Stomach smooth muscle (tissue), 2 donors: ENCODE results near the gene ZNF483.
"Not testable (repeated sequence)": the region's sequence is repeated elsewhere in the genome, so short reads cannot be mapped to it uniquely, and the experiment has no call there.

Experiments
- H3K27ac ChIP-seq: one replicate; pipeline ENCODE4 v1.7.0; 2013; ENCODE audit warnings: mild to moderate bottlenecking, low read length, inconsistent platforms
- H3K27me3 ChIP-seq, 2 donors: one replicate each; pipeline ENCODE4 v1.7.0; 2013; ENCODE audit warnings: low read length in 2 of 2; ENCODE audit not compliant: insufficient read depth in 2 of 2, control insufficient read depth in 1 of 2
- H3K36me3 ChIP-seq, 2 donors: one replicate each; pipeline ENCODE4 v1.7.0; 2013; ENCODE audit warnings: low read length in 2 of 2; ENCODE audit not compliant: control insufficient read depth in 2 of 2, insufficient read depth in 2 of 2
- H3K4me1 ChIP-seq: one replicate; pipeline ENCODE4 v1.7.0; 2013; ENCODE audit warnings: low read length; ENCODE audit not compliant: control insufficient read depth, insufficient read depth
- H3K4me3 ChIP-seq, 2 donors: one replicate each; pipeline ENCODE4 v1.7.0; 2013; ENCODE audit warnings: low read length in 2 of 2
- H3K9ac ChIP-seq, 2 donors: one replicate each; pipeline ENCODE4 v1.7.0; 2013; ENCODE audit warnings: low read length in 2 of 2, mild to moderate bottlenecking in 1 of 2
- H3K9me3 ChIP-seq, 2 donors: one replicate each; pipeline ENCODE4 v1.7.0; 2013; ENCODE audit warnings: low read length in 2 of 2; ENCODE audit not compliant: control insufficient read depth in 2 of 2
- donor health status: healthy.
- donor health status: Pancreatic carcinoma.

Gene ZNF483

DNA sequence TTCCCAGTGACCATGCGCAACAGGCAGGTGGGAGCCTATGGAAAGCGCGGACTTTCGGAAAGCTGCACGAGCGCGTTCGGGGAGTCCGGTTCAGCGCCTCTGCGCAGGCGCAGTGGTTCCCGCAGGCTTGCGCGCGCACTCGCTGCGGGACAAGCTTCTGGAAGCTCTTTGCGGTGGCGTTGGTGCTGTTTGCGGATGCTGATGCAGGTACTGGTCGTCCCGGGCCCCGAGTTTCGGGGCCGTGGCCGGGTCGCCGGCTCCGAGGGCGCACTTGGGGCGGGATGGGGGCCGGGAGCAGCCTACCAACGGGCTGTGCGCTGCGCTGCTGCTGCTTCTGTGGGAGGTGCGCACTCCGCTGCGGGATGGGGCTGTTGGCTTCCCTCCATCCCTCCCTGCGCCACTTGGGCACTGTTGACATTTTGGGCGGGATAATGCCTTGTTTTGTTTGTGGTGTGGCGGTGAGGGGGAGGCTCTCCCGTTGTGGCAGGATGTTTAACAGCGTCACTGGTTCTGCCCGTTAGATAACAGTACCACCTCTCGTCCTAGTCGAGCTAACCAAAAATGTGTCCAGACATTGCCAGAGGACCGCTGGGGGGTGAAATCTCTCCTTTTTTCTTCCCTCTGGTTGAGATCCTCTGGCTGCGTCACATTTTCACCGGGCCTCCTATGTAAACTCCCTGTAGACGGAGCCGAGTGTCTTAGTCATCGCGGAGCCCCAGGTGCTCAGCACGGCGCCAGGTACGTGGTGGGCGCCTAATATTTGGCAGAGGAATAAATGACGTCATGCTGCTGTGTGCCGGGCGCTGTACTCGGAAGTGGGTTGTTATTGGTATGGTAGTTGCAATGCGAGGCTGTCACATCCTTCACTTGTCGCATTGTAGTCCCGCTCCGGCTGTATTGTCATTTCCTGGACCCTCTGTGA lies at the start of gene ZNF483:
Gene ZNF483, plus strand, starts transcription at position 124 of the 922 bp plus-strand sequence. CDS start 2,217 bp downstream, outside the sequence.
- peaks cover 16 to 17% of the 10 kb centered on the region in 2 donors for H3K36me3 ChIP-seq
- H3K27me3 ChIP-seq = no peaks in the 10 kb centered on the region
- H3K4me1 ChIP-seq = peaks cover 5% of the 10 kb centered on the region
- no peaks in the 10 kb centered on the region for H3K9me3 ChIP-seq
- peak within 1 kb of the TSS; percentile 49 for H3K27ac ChIP-seq
- peak within 1 kb of the TSS; percentile 78 to 96 for H3K4me3 ChIP-seq
- peak within 1 kb of the TSS; percentile 94 for H3K9ac ChIP-seq

- H3K27ac ChIP-seq = no peak overlapping the region
- no peaks in the 10 kb centered on the region for H3K36me3 ChIP-seq
- H3K4me1 ChIP-seq = no peaks in the 10 kb centered on the region
- H3K9me3 ChIP-seq = no peaks in the 10 kb centered on the region
- H3K9ac ChIP-seq = no peak overlapping the region
- no peaks in the 10 kb centered on the region for H3K27me3 ChIP-seq
- H3K4me3 ChIP-seq = no peak overlapping the region
Observed at GRCh38 chr9:111475195-111475594, 49.8 kb upstream of the ZNF483 start.

- no peaks in the 10 kb centered on the region for H3K36me3 ChIP-seq
- H3K4me1 ChIP-seq = peaks cover 9% of the 10 kb centered on the region
Observed at GRCh38 chr9:111477677-111478076, 47.3 kb upstream of the ZNF483 start.

GRCh38 chr9:111481885-111482636 lies 42.9 kb upstream of the ZNF483 start:
- Histone ChIP-seq H3K9ac (peak overlapping the region; percentile 95 to 99), H3K27me3 (no peaks in the 10 kb centered on the region), H3K27ac (peak overlapping the region; percentile 97), H3K4me3 (peak overlapping the region; percentile 92 to 96), H3K36me3 (no peaks in the 10 kb centered on the region), H3K4me1 (peaks cover 10% of the 10 kb centered on the region), H3K9me3 (no peaks in the 10 kb centered on the region)

More at GRCh38 chr9:111477677-111478076, 47.3 kb upstream of the ZNF483 start:
- Histone ChIP-seq H3K9ac (no peak overlapping the region), H3K27ac (no peak overlapping the region), H3K4me3 (no peak overlapping the region), H3K9me3 (no peaks in the 10 kb centered on the region), H3K27me3 (no peaks in the 10 kb centered on the region)

- H3K4me1 ChIP-seq = peaks cover 10% of the 10 kb centered on the region
- H3K27me3 ChIP-seq = no peaks in the 10 kb centered on the region
- H3K9me3 ChIP-seq = no peaks in the 10 kb centered on the region
- no peaks in the 10 kb centered on the region for H3K36me3 ChIP-seq
- H3K4me3 ChIP-seq = peak overlapping the region; percentile 92 to 96
- peak overlapping the region; percentile 97 for H3K27ac ChIP-seq
- H3K9ac ChIP-seq = peak overlapping the region; percentile 95 to 99
Observed at GRCh38 chr9:111482694-111483438, 42.1 kb upstream of the ZNF483 start.

DNA sequence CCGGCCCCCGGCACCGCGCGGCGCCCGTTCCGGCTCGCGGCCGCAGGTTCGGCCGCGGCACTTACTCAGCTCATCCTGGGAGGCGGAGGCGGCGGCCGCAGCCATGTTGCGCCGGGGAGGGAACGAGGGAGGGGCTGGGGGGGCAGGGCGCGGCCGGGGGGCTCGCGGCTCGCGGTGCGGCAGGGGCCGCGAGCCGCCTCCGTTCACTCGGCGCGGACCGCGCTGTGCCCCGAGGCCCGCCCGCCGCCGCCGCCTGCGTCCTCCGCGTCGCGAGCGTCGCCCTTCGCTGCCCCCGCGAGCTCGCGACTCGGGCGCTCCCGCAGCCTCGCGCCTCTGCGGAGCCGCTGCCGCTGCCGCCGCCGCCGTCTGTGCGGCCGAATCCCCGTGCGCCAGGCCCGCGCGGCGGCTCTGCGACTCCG lies 41.5 kb upstream of the ZNF483 start:
- H3K4me1 ChIP-seq = peaks cover 10% of the 10 kb centered on the region
- H3K4me3 ChIP-seq = peak overlapping the region in 1 of 2 donors; percentile 96
- no peak overlapping the region for H3K27ac ChIP-seq
- H3K9me3 ChIP-seq = no peaks in the 10 kb centered on the region
- H3K27me3 ChIP-seq = no peaks in the 10 kb centered on the region
- H3K36me3 ChIP-seq = no peaks in the 10 kb centered on the region
- H3K9ac ChIP-seq = peak overlapping the region in 1 of 2 donors; percentile 99

DNA sequence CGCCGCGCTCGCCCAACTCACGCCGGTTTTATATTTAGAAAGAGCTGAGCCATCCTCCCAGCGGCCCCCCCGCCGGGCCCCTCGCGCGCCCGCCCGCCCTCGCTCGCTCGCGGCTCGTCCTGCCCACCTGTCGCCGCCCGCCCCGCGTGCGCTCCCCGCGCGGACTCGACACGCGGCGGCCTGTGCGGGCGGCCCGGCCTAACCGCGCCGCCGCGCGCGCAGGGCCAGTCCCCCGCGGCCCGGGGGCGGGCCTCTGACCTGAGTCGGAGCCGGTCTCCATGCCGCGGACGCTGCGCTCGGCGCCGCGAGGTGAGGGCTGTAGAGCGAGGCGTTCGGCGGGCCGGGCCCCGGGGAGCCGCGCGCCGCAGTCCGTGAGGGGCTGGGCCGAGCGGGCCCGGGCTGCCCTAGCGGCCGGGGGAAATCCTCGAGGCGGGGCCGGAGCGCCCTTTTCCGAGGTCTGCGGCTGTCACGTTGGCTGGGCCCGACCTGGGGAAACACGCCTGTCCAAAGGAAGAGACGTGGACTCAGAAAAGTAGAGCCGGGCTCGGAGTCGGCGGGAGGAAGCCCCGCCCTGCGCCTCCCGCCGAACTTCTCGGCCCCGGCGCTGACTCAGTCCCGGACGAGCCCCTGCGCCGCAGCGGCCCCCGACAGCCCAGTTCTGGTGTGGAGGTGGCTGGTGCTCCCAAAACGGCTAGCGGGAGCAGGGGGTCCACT lies 41.0 kb upstream of the ZNF483 start, which contains the start of gene ECPAS:
Gene ECPAS, minus strand, starts transcription at position 526 of the 714 bp plus-strand sequence. CDS start 11,465 bp downstream, outside the sequence.
- Histone ChIP-seq H3K4me1 (peaks cover 10% of the 10 kb centered on the region), H3K9me3 (no peaks in the 10 kb centered on the region), H3K9ac (peak within 1 kb of the TSS; percentile 94 to 99), H3K27ac (peak within 1 kb of the TSS; percentile 97), H3K4me3 (peak within 1 kb of the TSS; percentile 92 to 96), H3K27me3 (no peaks in the 10 kb centered on the region), H3K36me3 (no peaks in the 10 kb centered on the region)

GRCh38 chr9:111484572-111484894 lies 40.4 kb upstream of the ZNF483 start:
- Histone ChIP-seq H3K4me1 (peaks cover 10% of the 10 kb centered on the region), H3K27ac (peak overlapping the region; percentile 76), H3K9me3 (no peaks in the 10 kb centered on the region), H3K9ac (peak overlapping the region; percentile 82 to 94), H3K27me3 (no peaks in the 10 kb centered on the region), H3K4me3 (peak overlapping the region; percentile 77 to 96), H3K36me3 (no peaks in the 10 kb centered on the region)

DNA sequence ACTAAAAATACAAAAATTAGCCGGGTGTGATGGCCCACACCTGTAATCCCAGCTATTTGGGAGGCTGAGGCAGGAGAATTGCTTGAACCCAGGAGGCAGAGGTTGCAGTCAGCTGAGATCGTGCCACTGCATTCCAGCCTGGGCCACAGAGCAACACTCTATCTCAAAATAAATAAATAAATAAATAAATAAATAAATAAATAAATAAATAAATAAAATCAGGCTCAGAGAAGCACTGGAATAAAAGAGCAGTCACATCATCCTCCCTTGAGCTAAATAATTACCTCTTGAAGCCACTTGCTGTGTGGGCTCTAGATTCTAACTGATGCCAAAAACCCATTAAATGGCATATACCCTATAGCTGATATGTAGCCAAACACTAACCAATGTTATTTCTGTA lies 27.8 kb upstream of the ZNF483 start:
- H3K4me3 ChIP-seq, H3K9me3 ChIP-seq, H3K9ac ChIP-seq, H3K36me3 ChIP-seq, H3K27ac ChIP-seq, H3K27me3 ChIP-seq, H3K4me1 ChIP-seq: not testable (repeated sequence)
